Stimulated activated CD4-positive, alpha-beta T cell treated with anti-CD3 and anti-CD28 coated beads, Interleukin-1b, Interleukin-23, amount 100 ng/mL, for 1 hour (primary cell): Measurements from ENCODE around the gene TAS2R13.

Source experiments
- DNase-seq, 2 donors: peaks; one replicate each; pipeline ENCODE4 v3.0.0-alpha.2; 2020; ENCODE audit warnings: low read depth in 2 of 2

TAS2R13 gene

GRCh38 chr12:10873378-10873777 lies 36.0 kb downstream of the TAS2R13 start:
- no peak for DNase-seq

- no peak for DNase-seq
Observed at GRCh38 chr12:10867381-10867780, 42.0 kb downstream of the TAS2R13 start.

GRCh38 chr12:10863512-10864218 lies 45.7 kb downstream of the TAS2R13 start:
- DNase-seq = no peak

- no peak for DNase-seq
Observed at GRCh38 chr12:10861366-10861765, 48.0 kb downstream of the TAS2R13 start.
